Upper lobe of left lung (tissue), 6 donors: ENCODE measurements around the gene CERS1. TPM values are rescaled to one million over a fixed set of nuclear protein-coding genes. Genes with fewer than 3 reads are reported as not detected.

ENCODE experiments used
- ATAC-seq, 2 donors: fragments of 200-7000 bp; cut with Tn5 transposase; one replicate each; pipeline ENCODE4 v1.9.1; 2022; ENCODE audit warnings: mild to moderate bottlenecking in 2 of 2, moderate library complexity in 2 of 2; ENCODE audit not compliant: low FRiP score in 2 of 2
- DNase-seq, 2 donors: peaks; one replicate each; pipeline ENCODE4 v3.0.0-alpha.2; 2019 to 2020
- H3K27ac ChIP-seq, 4 donors: fragments of 200-600 bp; sonication (generic); one replicate each; pipeline ENCODE4 v1.5.1; 2016 to 2019
- H3K27me3 ChIP-seq, 4 donors: fragments of 200-600 bp; sonication (generic); one replicate each; pipeline ENCODE4 v1.5.1; 2017 to 2019
- H3K36me3 ChIP-seq, 4 donors: fragments of 200-600 bp; sonication (generic); one replicate each; pipeline ENCODE4 v1.5.1; 2016 to 2019
- H3K4me1 ChIP-seq, 4 donors: fragments of 200-600 bp; sonication (generic); one replicate each; pipeline ENCODE4 v1.5.1; 2018 to 2019
- H3K4me3 ChIP-seq, 4 donors: fragments of 200-600 bp; sonication (generic); one replicate each; pipeline ENCODE4 v1.5.1; 2017 to 2019; ENCODE audit warnings: mild to moderate bottlenecking in 2 of 4, moderate library complexity in 1 of 4
- H3K9me3 ChIP-seq, 4 donors: fragments of 200-600 bp; sonication (generic); one replicate each; pipeline ENCODE4 v1.5.1; 2018 to 2019
- EP300 ChIP-seq, 4 donors: sonication (generic); formaldehyde crosslinking; IDR thresholded peaks; one replicate each; pipeline ENCODE4 v1.5.1; 2017; ENCODE audit warnings: antibody characterized with exemption in 4 of 4, control low read depth in 2 of 4
- POLR2A ChIP-seq, 4 donors: fragments of 450-650 bp; IDR thresholded peaks; one replicate each; pipeline ENCODE4 v1.5.1; 2016 to 2017; ENCODE audit warnings: antibody characterized with exemption in 4 of 4, mild to moderate bottlenecking in 2 of 4
- POLR2AphosphoS5 ChIP-seq, 2 donors: sonication (generic); formaldehyde crosslinking; IDR thresholded peaks; one replicate each; pipeline ENCODE4 v1.5.1; 2017; ENCODE audit warnings: antibody characterized with exemption in 2 of 2
- WGBS, 2 donors: methylation state at CpG; one replicate each; pipeline ENCODE4 v1.1.5; 2017 to 2018; 5-methylcytosine and 5-hydroxymethylcytosine counted together
- total RNA-seq, 6 donors: library from RNA; depleted of rRNA in 4 of 6; stranded (reverse); fragments of >200 nt in 4 of 6; gene quantifications; one replicate each; pipeline versions ENCODE4 v1.1.0 to v1.2.1, GENCODE V29; 2016 to 2021
- TF ChIP-seq, protein P1 (sequence below), 6 experiments: fragments of 450-650 bp in 4 of 6; fragments of 200-600 bp in 2 of 6; sonication (generic) in 2 of 6; IDR thresholded peaks; one replicate each; pipeline ENCODE4 v1.5.1; 2016 to 2019; ENCODE audit warnings: antibody characterized with exemption in 6 of 6
- donor health status: DM: no; HTN: no; CAD: no; lungs with moderate emphysema.
- donor health status: DM: no; HTN: yes; CAD: no; lungs with severe emphysema.

CERS1 gene
- total RNA-seq, 6 donors from 2014 or later = 0.20 to 0.30 TPM; not detected in 4

DNA sequence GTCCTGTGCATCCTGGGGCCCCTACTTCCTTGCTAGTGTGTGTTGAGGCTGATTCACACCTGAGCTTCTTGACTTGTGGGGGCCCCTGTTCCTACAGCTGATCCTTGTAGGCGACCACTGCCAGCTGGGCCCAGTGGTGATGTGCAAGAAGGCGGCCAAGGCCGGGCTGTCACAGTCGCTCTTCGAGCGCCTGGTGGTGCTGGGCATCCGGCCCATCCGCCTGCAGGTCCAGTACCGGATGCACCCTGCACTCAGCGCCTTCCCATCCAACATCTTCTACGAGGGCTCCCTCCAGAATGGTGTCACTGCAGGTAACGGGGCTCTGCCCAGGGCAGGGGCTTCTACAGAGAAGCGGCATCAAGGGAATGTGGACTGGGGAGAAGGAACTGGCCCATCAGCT is 38.7 kb downstream of the CERS1 start:
- WGBS, 2 donors = 95% methylated on average over 13 of the region's 13 CpGs; no CpG with 5 or more reads in 1 of the 2 donors
- ATAC-seq (no peak), DNase-seq (peak in 1 of 2 donors; percentile 51)
- H3K27ac ChIP-seq = no peak overlapping the region
- H3K36me3 ChIP-seq = peaks cover 78 to 100% (median 99%) of the 10 kb centered on the region in 4 donors
- H3K4me1 ChIP-seq = peaks cover 0 to 9% (median 8%) of the 10 kb centered on the region in 4 donors
- TF ChIP-seq EP300 (IDR thresholded peaks at IDR 0.05) (no peak), POLR2AphosphoS5 (IDR thresholded peaks at IDR 0.05) (no peak), POLR2A (IDR thresholded peaks at IDR 0.05) (no peak)
- TF ChIP-seq, protein P1, sequence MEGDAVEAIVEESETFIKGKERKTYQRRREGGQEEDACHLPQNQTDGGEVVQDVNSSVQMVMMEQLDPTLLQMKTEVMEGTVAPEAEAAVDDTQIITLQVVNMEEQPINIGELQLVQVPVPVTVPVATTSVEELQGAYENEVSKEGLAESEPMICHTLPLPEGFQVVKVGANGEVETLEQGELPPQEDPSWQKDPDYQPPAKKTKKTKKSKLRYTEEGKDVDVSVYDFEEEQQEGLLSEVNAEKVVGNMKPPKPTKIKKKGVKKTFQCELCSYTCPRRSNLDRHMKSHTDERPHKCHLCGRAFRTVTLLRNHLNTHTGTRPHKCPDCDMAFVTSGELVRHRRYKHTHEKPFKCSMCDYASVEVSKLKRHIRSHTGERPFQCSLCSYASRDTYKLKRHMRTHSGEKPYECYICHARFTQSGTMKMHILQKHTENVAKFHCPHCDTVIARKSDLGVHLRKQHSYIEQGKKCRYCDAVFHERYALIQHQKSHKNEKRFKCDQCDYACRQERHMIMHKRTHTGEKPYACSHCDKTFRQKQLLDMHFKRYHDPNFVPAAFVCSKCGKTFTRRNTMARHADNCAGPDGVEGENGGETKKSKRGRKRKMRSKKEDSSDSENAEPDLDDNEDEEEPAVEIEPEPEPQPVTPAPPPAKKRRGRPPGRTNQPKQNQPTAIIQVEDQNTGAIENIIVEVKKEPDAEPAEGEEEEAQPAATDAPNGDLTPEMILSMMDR (IDR thresholded peaks at IDR 0.05) = no peak
- no peak overlapping the region for H3K4me3 ChIP-seq
- H3K27me3 ChIP-seq = no peaks in the 10 kb centered on the region
- no peaks in the 10 kb centered on the region for H3K9me3 ChIP-seq

DNA sequence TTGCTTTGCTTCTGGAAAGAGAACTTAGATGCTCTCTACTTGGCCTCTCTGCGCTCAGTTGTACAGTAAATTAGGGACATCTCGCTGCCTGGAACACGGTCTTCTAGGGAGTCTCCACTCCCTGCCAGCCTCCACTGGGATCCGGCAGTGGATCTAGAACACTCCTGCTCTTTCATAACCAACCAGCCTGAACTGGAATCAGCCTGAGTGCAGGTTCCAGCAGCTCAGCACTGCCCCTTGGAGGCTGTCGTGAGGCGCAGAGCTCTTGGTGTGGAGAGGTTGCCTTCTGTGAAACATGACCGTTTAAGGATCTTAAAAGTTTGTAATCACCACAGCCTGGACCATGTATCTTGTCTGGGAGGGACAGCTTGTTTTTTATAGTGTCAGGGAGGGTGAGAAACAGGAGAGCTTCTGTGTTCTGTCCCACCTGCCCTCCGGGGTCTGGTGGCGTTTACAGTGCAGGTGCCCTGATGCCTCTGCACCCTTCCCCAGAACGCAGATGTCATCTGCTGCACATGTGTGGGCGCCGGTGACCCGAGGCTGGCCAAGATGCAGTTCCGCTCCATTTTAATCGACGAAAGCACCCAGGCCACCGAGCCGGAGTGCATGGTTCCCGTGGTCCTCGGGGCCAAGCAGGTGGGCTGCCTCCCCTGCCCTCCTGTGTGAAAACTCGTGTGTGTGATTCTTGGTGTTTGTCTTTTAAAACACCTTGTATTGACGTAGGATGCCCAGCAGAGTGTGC is 39.4 kb downstream of the CERS1 start:
- Histone ChIP-seq H3K27ac (no peak overlapping the region), H3K27me3 (no peaks in the 10 kb centered on the region), H3K9me3 (no peaks in the 10 kb centered on the region), H3K4me1 (peaks cover 0 to 9% (median 9%) of the 10 kb centered on the region in 4 donors), H3K36me3 (peaks cover 74 to 100% (median 99%) of the 10 kb centered on the region in 4 donors), H3K4me3 (no peak overlapping the region)
- TF ChIP-seq POLR2AphosphoS5 (IDR thresholded peaks at IDR 0.05) (no peak), POLR2A (IDR thresholded peaks at IDR 0.05) (no peak), EP300 (IDR thresholded peaks at IDR 0.05) (no peak)
- TF ChIP-seq, protein P1 (IDR thresholded peaks at IDR 0.05) = no peak
- WGBS, 2 donors = 89 to 93% methylated on average over 16 to 22 of the region's 22 CpGs
- ATAC-seq (no peak), DNase-seq (peak in 1 of 2 donors; percentile 48)

DNA sequence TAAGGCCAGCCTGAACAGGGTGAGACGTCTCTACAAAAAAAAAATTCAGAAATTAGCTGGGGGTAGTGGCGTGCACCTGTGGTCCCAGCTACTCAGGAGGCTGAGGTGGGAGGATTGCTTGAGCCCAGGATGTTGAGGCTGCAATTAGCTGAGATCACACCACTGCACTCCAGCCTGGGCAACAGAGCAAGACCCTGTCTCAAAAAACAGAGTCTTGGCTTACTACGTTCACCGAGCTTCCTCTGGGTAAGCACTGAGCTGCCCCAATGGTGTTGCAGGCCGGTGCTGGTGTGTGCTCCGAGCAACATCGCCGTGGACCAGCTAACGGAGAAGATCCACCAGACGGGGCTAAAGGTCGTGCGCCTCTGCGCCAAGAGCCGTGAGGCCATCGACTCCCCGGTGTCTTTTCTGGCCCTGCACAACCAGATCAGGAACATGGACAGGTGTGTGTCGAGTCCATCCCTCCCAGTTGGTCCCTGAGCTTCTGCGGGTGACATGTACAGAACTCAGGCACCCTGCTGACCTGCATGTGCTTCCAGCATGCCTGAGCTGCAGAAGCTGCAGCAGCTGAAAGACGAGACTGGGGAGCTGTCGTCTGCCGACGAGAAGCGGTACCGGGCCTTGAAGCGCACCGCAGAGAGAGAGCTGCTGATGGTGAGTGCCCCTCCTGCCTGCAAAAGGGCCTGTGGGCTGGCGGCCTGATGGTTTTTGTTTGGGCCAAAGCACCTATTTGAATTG is 40.1 kb downstream of the CERS1 start:
- H3K36me3 ChIP-seq = peaks cover 72 to 100% (median 99%) of the 10 kb centered on the region in 4 donors
- DNase-seq = peak in 1 of 2 donors; percentile 69
- no peak overlapping the region for H3K4me3 ChIP-seq
- TF ChIP-seq, protein P1 (IDR thresholded peaks at IDR 0.05) = no peak
- no peak for TF ChIP-seq POLR2AphosphoS5 (IDR thresholded peaks at IDR 0.05)
- no peak for ATAC-seq
- H3K27ac ChIP-seq = no peak overlapping the region
- H3K4me1 ChIP-seq = peaks cover 0 to 16% (median 14%) of the 10 kb centered on the region in 4 donors
- no peaks in the 10 kb centered on the region for H3K27me3 ChIP-seq
- H3K9me3 ChIP-seq = no peaks in the 10 kb centered on the region
- WGBS, 2 donors = 94% methylated on average over 13 to 27 of the region's 27 CpGs

DNA sequence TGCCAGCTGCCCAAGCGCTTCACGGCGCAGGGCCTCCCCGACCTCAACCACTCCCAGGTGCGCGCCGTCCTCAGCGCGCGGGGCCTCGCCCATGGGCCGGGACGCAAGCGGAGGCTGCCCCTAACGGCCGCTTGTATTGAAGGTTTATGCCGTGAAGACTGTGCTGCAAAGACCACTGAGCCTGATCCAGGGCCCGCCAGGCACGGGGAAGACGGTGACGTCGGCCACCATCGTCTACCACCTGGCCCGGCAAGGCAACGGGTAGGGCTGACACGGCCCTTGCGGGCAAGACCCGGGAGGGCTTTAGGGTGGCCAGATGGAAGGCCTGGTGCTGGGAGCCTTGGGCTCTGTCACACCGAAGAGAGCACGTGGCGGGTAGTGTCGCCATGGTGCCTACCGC is 41.0 kb downstream of the CERS1 start:
- TF ChIP-seq, protein P1 (IDR thresholded peaks at IDR 0.05) = no peak
- TF ChIP-seq POLR2AphosphoS5 (IDR thresholded peaks at IDR 0.05) (no peak), EP300 (IDR thresholded peaks at IDR 0.05) (no peak), POLR2A (IDR thresholded peaks at IDR 0.05) (no peak)
- no peaks in the 10 kb centered on the region for H3K9me3 ChIP-seq
- peaks cover 7 to 21% (median 17%) of the 10 kb centered on the region in 4 donors for H3K4me1 ChIP-seq
- H3K4me3 ChIP-seq = no peak overlapping the region
- H3K27ac ChIP-seq = no peak overlapping the region
- ATAC-seq (no peak), DNase-seq (peak in 1 of 2 donors; percentile 79)
- H3K27me3 ChIP-seq = no peaks in the 10 kb centered on the region
- H3K36me3 ChIP-seq = peaks cover 71 to 100% (median 99%) of the 10 kb centered on the region in 4 donors
- 95 to 96% methylated on average over 17 to 30 of the region's 33 CpGs for WGBS, 2 donors
